ENCODE results near the gene SEC22A.
"Not testable (repeated sequence)": the region's sequence is repeated elsewhere in the genome, so short reads cannot be mapped to it uniquely, and the experiment has no call there.

The SEC22A gene

GRCh38 chr3:123180791-123181190 is 21.0 kb upstream of the SEC22A start:
- no peak for DNase-seq (ENCODE audit: low read depth)

GRCh38 chr3:123186695-123187094 is 15.0 kb upstream of the SEC22A start:
- DNase-seq (ENCODE audit: low read depth) = peak; percentile 14

- peak; percentile 4 for DNase-seq (ENCODE audit: low read depth)
Measured at GRCh38 chr3:123188058-123188457, 13.7 kb upstream of the SEC22A start.

GRCh38 chr3:123193448-123194101 is 8.2 kb upstream of the SEC22A start:
- no peak for DNase-seq (ENCODE audit: low read depth)

- peak; percentile 35 for DNase-seq (ENCODE audit: low read depth)
Measured at GRCh38 chr3:123194552-123194951, 7.2 kb upstream of the SEC22A start.

- no peak for DNase-seq (ENCODE audit: low read depth)
Measured at GRCh38 chr3:123198372-123198771, 3.4 kb upstream of the SEC22A start.

GRCh38 chr3:123201223-123201556 is 553 bp upstream of the SEC22A start:
- DNase-seq (ENCODE audit: low read depth) = no peak

GRCh38 chr3:123202451-123202850 is 708 bp downstream of the SEC22A start:
- peak; percentile 4 for DNase-seq (ENCODE audit: low read depth)

- DNase-seq (ENCODE audit: low read depth) = no peak
Measured at GRCh38 chr3:123218990-123219389, 17.2 kb downstream of the SEC22A start.

- DNase-seq (ENCODE audit: low read depth) = not testable (repeated sequence)
Measured at GRCh38 chr3:123221369-123221768, 19.6 kb downstream of the SEC22A start.

- DNase-seq (ENCODE audit: low read depth) = no peak
Measured at GRCh38 chr3:123225016-123225415, 23.3 kb downstream of the SEC22A start.

GRCh38 chr3:123226549-123226948 is 24.8 kb downstream of the SEC22A start:
- no peak for DNase-seq (ENCODE audit: low read depth)

- DNase-seq (ENCODE audit: low read depth) = peak; percentile 8
Measured at GRCh38 chr3:123229145-123229544, 27.4 kb downstream of the SEC22A start.

- DNase-seq (ENCODE audit: low read depth) = no peak
Measured at GRCh38 chr3:123236902-123237301, 35.2 kb downstream of the SEC22A start.

GRCh38 chr3:123239186-123239585 is 37.4 kb downstream of the SEC22A start:
- DNase-seq (ENCODE audit: low read depth) = not testable (repeated sequence)

GRCh38 chr3:123239756-123240155 is 38.0 kb downstream of the SEC22A start:
- DNase-seq (ENCODE audit: low read depth) = no peak

GRCh38 chr3:123244128-123244527 is 42.4 kb downstream of the SEC22A start:
- DNase-seq (ENCODE audit: low read depth) = no peak

GRCh38 chr3:123246866-123247265 is 45.1 kb downstream of the SEC22A start:
- DNase-seq (ENCODE audit: low read depth) = no peak

- DNase-seq (ENCODE audit: low read depth) = no peak
Measured at GRCh38 chr3:123256256-123256655, 54.5 kb downstream of the SEC22A start.

- peak; percentile 20 for DNase-seq (ENCODE audit: low read depth)
Measured at GRCh38 chr3:123258359-123258758, 56.6 kb downstream of the SEC22A start.

GRCh38 chr3:123258811-123259420 is 57.2 kb downstream of the SEC22A start:
- peak; percentile 69 for DNase-seq (ENCODE audit: low read depth)

GRCh38 chr3:123261666-123262065 is 59.9 kb downstream of the SEC22A start:
- DNase-seq (ENCODE audit: low read depth) = no peak

- DNase-seq (ENCODE audit: low read depth) = no peak
Measured at GRCh38 chr3:123262226-123262625, 60.5 kb downstream of the SEC22A start.

GRCh38 chr3:123262868-123263267 is 61.1 kb downstream of the SEC22A start:
- no peak for DNase-seq (ENCODE audit: low read depth)
